A549 (cell line): ENCODE measurements around the gene GLT1D1. TPM values are rescaled to one million over a fixed set of nuclear protein-coding genes. Genes with fewer than 3 reads are reported as not detected.

Experiments used
- ATAC-seq, 2 experiments: fragments of 200-7000 bp in 1 of 2; fragments of >200 bp in 1 of 2; cut with Nextera tagmentation in 1 of 2; cut with Tn5 transposase in 1 of 2; 3 replicates each; pipeline versions ENCODE4 v1.8.0 to v1.9.1; 2018 to 2020; ENCODE audit warnings: mild to moderate bottlenecking in 1 of 2, moderate library complexity in 1 of 2
- CTCF ChIA-PET: fragments of 300-600 bp; sonication (Branson Sonifier 250); formaldehyde crosslinking; extraction: SDS; loops from one replicate; lab custom pipeline; 2021; ENCODE audit warnings: antibody characterized with exemption, inconsistent platforms; lab: Yijun Ruan, JAX
- POLR2A ChIA-PET: fragments of 350-600 bp; formaldehyde crosslinking; extraction: SDS; loops from one replicate; lab custom pipeline; 2021; ENCODE audit warnings: antibody characterized with exemption, inconsistent platforms; lab: Yijun Ruan, JAX
- DNase-seq, 2 experiments: peaks; one replicate each; pipeline versions ENCODE4 v3.0.0 to v3.0.0-alpha.2; 2011 to 2016; ENCODE audit warnings: low read depth in 1 of 2, low spot score in 1 of 2
- FAIRE-seq: peaks from 2 replicates; lab custom pipeline; 2011; peaks lifted over from hg19 to GRCh38; lab: Jason Lieb, UNC
- H3K27ac ChIP-seq, 2 experiments: fragments of >200 bp; sonication (Bioruptor Twin); formaldehyde crosslinking; 3 replicates each; pipeline ENCODE4 v1.5.1; 2016 to 2017
- H3K4me1 ChIP-seq: fragments of >200 bp; sonication (Bioruptor Twin); formaldehyde crosslinking; 3 replicates; pipeline ENCODE4 v1.6.1; 2016
- H3K4me2 ChIP-seq: fragments of >200 bp; sonication (Bioruptor Twin); formaldehyde crosslinking; 3 replicates; pipeline ENCODE4 v1.6.1; 2016
- H3K4me3 ChIP-seq: fragments of >200 bp; sonication (Bioruptor Twin); formaldehyde crosslinking; 3 replicates; pipeline ENCODE4 v1.5.1; 2016
- H3K9me3 ChIP-seq: fragments of >200 bp; sonication (Bioruptor Twin); formaldehyde crosslinking; 3 replicates; pipeline ENCODE4 v1.6.1; 2016
- BCL3 ChIP-seq: fragments of >200 bp; sonication (Bioruptor Twin); formaldehyde crosslinking; IDR thresholded peaks from 3 replicates; pipeline ENCODE4 v1.6.1; 2016
- BHLHE40 ChIP-seq: IDR thresholded peaks from 2 replicates; pipeline ENCODE4 v1.6.1; 2012; ENCODE audit warnings: low read depth, low read length, inconsistent platforms
- CBX8 ChIP-seq: fragments of 200-600 bp; sonication (generic); IDR thresholded peaks from 2 replicates; pipeline ENCODE4 v1.6.1; 2016
- CHD4 ChIP-seq: fragments of 200-600 bp; sonication (generic); IDR thresholded peaks from 2 replicates; pipeline ENCODE4 v1.6.1; 2016; ENCODE audit warnings: antibody characterized with exemption, mild to moderate bottlenecking, borderline replicate concordance
- FOSL2 ChIP-seq, 2 experiments: fragments of 450-650 bp in 1 of 2; fragments of >200 bp in 1 of 2; sonication (Bioruptor Twin) in 1 of 2; formaldehyde crosslinking; IDR thresholded peaks; 2 replicates each; pipeline versions ENCODE4 v1.5.0 to v1.6.1; 2016 to 2020; ENCODE audit warnings: mild to moderate bottlenecking in 1 of 2, moderate library complexity in 1 of 2
- GATA3 ChIP-seq: IDR thresholded peaks from 2 replicates; pipeline ENCODE4 v1.6.1; 2012; ENCODE audit warnings: borderline replicate concordance
- HMGXB4 ChIP-seq: fragments of 250-450 bp; sonication (Bioruptor Pico); IDR thresholded peaks from 2 replicates; pipeline ENCODE4 v1.5.0; 2021; ENCODE audit warnings: mild to moderate bottlenecking, moderate library complexity, borderline replicate concordance
- JUN ChIP-seq, 2 experiments: fragments of >200 bp; sonication (Bioruptor Twin); formaldehyde crosslinking; IDR thresholded peaks; 2 replicates in 1 of 2; 3 replicates in 1 of 2; pipeline ENCODE4 v1.6.1; 2016 to 2017
- JUNB ChIP-seq: fragments of >200 bp; sonication (Bioruptor Twin); formaldehyde crosslinking; IDR thresholded peaks from 2 replicates; pipeline ENCODE4 v1.6.1; 2016
- MAZ ChIP-seq: fragments of 150-350 bp; IDR thresholded peaks from 2 replicates; pipeline ENCODE4 v1.6.1; 2014; ENCODE audit warnings: antibody characterized with exemption, low read depth, low read length, borderline replicate concordance
- MYC ChIP-seq: IDR thresholded peaks from 2 replicates; pipeline ENCODE4 v1.6.1; 2012; ENCODE audit warnings: mild to moderate bottlenecking, inconsistent platforms, low read length, improper control_type of control experiment, borderline replicate concordance
- NPAS2 ChIP-seq: fragments of 250-450 bp; sonication (Bioruptor Pico); IDR thresholded peaks from 2 replicates; pipeline ENCODE4 v1.8.0; 2022; ENCODE audit warnings: mild to moderate bottlenecking, moderate library complexity, borderline replicate concordance
- PHF8 ChIP-seq: fragments of 200-600 bp; sonication (generic); IDR thresholded peaks from 2 replicates; pipeline ENCODE4 v1.6.1; 2016; ENCODE audit warnings: low read depth, mild to moderate bottlenecking, antibody characterized with exemption, moderate library complexity, borderline replicate concordance
- RAD21 ChIP-seq, 2 experiments: fragments of >200 bp in 1 of 2; sonication (Bioruptor Twin) in 1 of 2; formaldehyde crosslinking in 1 of 2; IDR thresholded peaks in 1 of 2; conservative IDR thresholded peaks in 1 of 2; 2 replicates in 1 of 2; 3 replicates in 1 of 2; pipeline ENCODE4 v1.6.1; 2012 to 2018; ENCODE audit warnings: inconsistent platforms in 1 of 2
- RARB ChIP-seq: fragments of 250-450 bp; sonication (Bioruptor Pico); IDR thresholded peaks from 2 replicates; pipeline ENCODE4 v1.8.0; 2021; ENCODE audit warnings: mild to moderate bottlenecking, moderate library complexity
- RCOR1 ChIP-seq: fragments of 150-350 bp; IDR thresholded peaks from 2 replicates; pipeline ENCODE4 v1.6.1; 2014; ENCODE audit warnings: antibody characterized with exemption, low read length, low read depth
- RFX5 ChIP-seq: fragments of 450-650 bp; IDR thresholded peaks from 2 replicates; pipeline ENCODE4 v1.7.1; 2014; ENCODE audit warnings: antibody characterized with exemption, mild to moderate bottlenecking, moderate library complexity
- RNF2 ChIP-seq: fragments of 200-600 bp; sonication (generic); IDR thresholded peaks from 2 replicates; pipeline ENCODE4 v1.6.1; 2016; ENCODE audit warnings: low read depth, mild to moderate bottlenecking, antibody characterized with exemption, moderate library complexity, borderline replicate concordance
- TFCP2L1 ChIP-seq: fragments of 250-450 bp; sonication (Bioruptor Pico); IDR thresholded peaks from 2 replicates; pipeline ENCODE4 v1.5.0; 2021; ENCODE audit warnings: mild to moderate bottlenecking
- USF2 ChIP-seq: fragments of 450-650 bp; IDR thresholded peaks from 2 replicates; pipeline ENCODE4 v1.6.1; 2014; ENCODE audit warnings: antibody characterized with exemption
- ZC3H11A ChIP-seq: fragments of 450-650 bp; IDR thresholded peaks from 2 replicates; pipeline ENCODE4 v1.6.1; 2014; ENCODE audit warnings: antibody characterized with exemption, mild to moderate bottlenecking
- ZFP36 ChIP-seq: fragments of 450-650 bp; IDR thresholded peaks from 2 replicates; pipeline ENCODE4 v1.6.1; 2014; ENCODE audit warnings: borderline replicate concordance; ENCODE audit not compliant: partially characterized antibody
- ZSCAN20 ChIP-seq: fragments of 250-450 bp; sonication (Bioruptor Pico); IDR thresholded peaks from 2 replicates; pipeline ENCODE4 v1.8.0; 2022; ENCODE audit warnings: mild to moderate bottlenecking, moderate library complexity
- WGBS: methylation state at CpG from one replicate; pipeline ENCODE4 v1.1.6; 2017; ENCODE audit errors: missing lambda C conversion rate; 5-methylcytosine and 5-hydroxymethylcytosine counted together
- polyA plus RNA-seq, 4 experiments: library from polyadenylated mRNA; depleted of rRNA in 3 of 4; stranded (reverse); fragments of >200 nt; fragmentation: RNase III in 1 of 4; extraction: RNeasy Plus Mini Kit Qiagen cat#74134 plus additional on column Dnase treatment in 1 of 4; gene quantifications; 2 replicates in 3 of 4; 3 replicates in 1 of 4; pipeline ENCODE4 v1.2.3, GENCODE V29; 2011 to 2017

GLT1D1 gene
- polyA plus RNA-seq, 2 of the 4 experiments (the other 2 are of a cell fraction): not detected

DNA sequence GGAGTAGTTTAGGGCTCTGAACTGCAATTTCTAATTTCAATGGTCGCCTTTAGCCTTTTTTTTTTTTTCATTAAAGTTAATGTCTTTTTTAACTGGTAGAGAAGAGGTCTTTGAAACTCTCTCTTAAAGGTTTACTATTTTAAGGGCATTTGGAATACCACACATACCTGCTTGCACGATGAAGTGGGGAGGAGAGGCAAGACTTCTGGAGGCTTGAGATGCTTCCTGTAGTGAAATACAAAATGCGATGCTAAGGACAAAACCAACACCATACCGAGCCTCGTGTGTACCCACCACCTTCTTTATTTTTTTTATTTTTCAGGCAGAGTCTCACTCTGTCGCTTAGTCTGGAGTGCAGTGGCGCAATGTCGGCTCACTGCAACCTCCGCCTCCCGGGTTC lies 57.4 kb downstream of the GLT1D1 start (continued):
- no peak for TF ChIP-seq BCL3
- TF ChIP-seq GATA3: no peak
- TF ChIP-seq PHF8: no peak
- TF ChIP-seq ZSCAN20: no peak
- TF ChIP-seq, all 56 proteins: peak for 0

GRCh38 chr12:128911861-128912260 lies 58.6 kb downstream of the GLT1D1 start:
- ChIA-PET CTCF (no interaction called here), POLR2A (no interaction called here)
- H3K4me2 ChIP-seq: no peak overlapping the region
- no peak for FAIRE-seq
- TF ChIP-seq RCOR1: no peak
- no peak for TF ChIP-seq PHF8
- no peak for TF ChIP-seq CBX8
- TF ChIP-seq RFX5: no peak
- TF ChIP-seq RAD21 (conservative IDR thresholded peaks at IDR 0.05 in 1 of 2, IDR thresholded peaks at IDR 0.05 in 1 of 2): no peak
- TF ChIP-seq BHLHE40: no peak
- TF ChIP-seq FOSL2 (IDR thresholded peaks at IDR 0.05): no peak
- no peak for TF ChIP-seq FOSL2 (CRISPR knock-in tag; IDR thresholded peaks at IDR 0.05)
- TF ChIP-seq RARB (CRISPR knock-in tag): no peak
- TF ChIP-seq HMGXB4: no peak
- TF ChIP-seq RNF2: no peak
- TF ChIP-seq MAZ: no peak
- no peak for TF ChIP-seq NPAS2 (CRISPR knock-in tag)
- TF ChIP-seq MYC: no peak
- no peak for TF ChIP-seq ZC3H11A
- TF ChIP-seq JUNB: no peak
- no peak for ATAC-seq
- H3K27ac ChIP-seq: no peak overlapping the region
- 29% methylated on average over 5 of the region's 5 CpGs for WGBS
- no peaks in the 10 kb centered on the region for H3K4me1 ChIP-seq
- DNase-seq: no peak
- H3K9me3 ChIP-seq: no peaks in the 10 kb centered on the region
- no peak overlapping the region for H3K4me3 ChIP-seq

GRCh38 chr12:128914908-128915563 lies 61.8 kb downstream of the GLT1D1 start:
- Histone ChIP-seq H3K27ac (no peak overlapping the region), H3K4me3 (no peak overlapping the region), H3K4me1 (no peaks in the 10 kb centered on the region), H3K9me3 (no peaks in the 10 kb centered on the region), H3K4me2 (no peak overlapping the region)
- no peak for DNase-seq
- WGBS: 29% methylated on average over 11 of the region's 11 CpGs
- CTCF ChIA-PET: no interaction called here
- no peak for FAIRE-seq
- POLR2A ChIA-PET: no interaction called here
- TF ChIP-seq JUN (IDR thresholded peaks at IDR 0.05) (no peak), ZFP36 (no peak), USF2 (no peak), CHD4 (no peak), TFCP2L1 (no peak), RARB (CRISPR knock-in tag) (no peak), BCL3 (no peak), BHLHE40 (no peak)
- no peak for ATAC-seq
